Panc1 (cell line): ENCODE data around the gene ORC3. TPM values are rescaled to one million over a fixed set of nuclear protein-coding genes. Genes with fewer than 3 reads are reported as not detected.

Experiments
- ATAC-seq: fragments of 200-7000 bp; cut with Tn5 transposase; 2 replicates; pipeline ENCODE4 v1.9.1; 2020; ENCODE audit warnings: mild to moderate bottlenecking, moderate library complexity
- BruUV-seq: library from RNA; stranded (reverse); fragments of 400-500 nt; replicated peaks from 2 replicates; lab custom pipeline; 2021; lab: Mats Ljungman, UMichigan
- CTCF ChIA-PET: fragments of 300-600 bp; sonication (Branson Sonifier 250); formaldehyde crosslinking; loops from one replicate; lab custom pipeline; 2022; ENCODE audit warnings: antibody characterized with exemption; lab: Charles Lee
- POLR2A ChIA-PET: fragments of 300-600 bp; sonication (Branson Sonifier 250); formaldehyde crosslinking; loops from one replicate; lab custom pipeline; 2022; ENCODE audit warnings: antibody characterized with exemption; lab: Charles Lee
- DNase-seq: peaks from one replicate; pipeline ENCODE4 v3.0.0-alpha.2; 2010; ENCODE audit warnings: low read depth, low spot score
- H3K27ac ChIP-seq: 2 replicates; pipeline ENCODE4 v1.5.1; 2011; ENCODE audit warnings: mild to moderate bottlenecking, low read length, inconsistent platforms
- H3K27me3 ChIP-seq: fragments of 200-500 bp; sonication (Bioruptor generic); 2 replicates; pipeline ENCODE4 v1.6.0; 2014; ENCODE audit warnings: low read length, inconsistent platforms; ENCODE audit not compliant: control insufficient read depth, insufficient read depth
- H3K36me3 ChIP-seq: fragments of 200-500 bp; sonication (Bioruptor generic); 2 replicates; pipeline ENCODE4 v1.5.1; 2014; ENCODE audit warnings: inconsistent platforms, mild to moderate bottlenecking, low read length, moderate library complexity; ENCODE audit not compliant: control insufficient read depth, insufficient read depth
- H3K4me1 ChIP-seq: 2 replicates; pipeline ENCODE4 v1.5.1; 2011; ENCODE audit warnings: inconsistent platforms, mild to moderate bottlenecking, low read length, moderate library complexity; ENCODE audit not compliant: control insufficient read depth, insufficient read depth
- H3K4me3 ChIP-seq, 2 experiments: 2 replicates each; pipeline ENCODE4 v1.5.1; 2011 to 2012; ENCODE audit warnings: low read depth in 2 of 2, low read length in 2 of 2, mild to moderate bottlenecking in 2 of 2, inconsistent platforms in 1 of 2, moderate library complexity in 1 of 2
- H3K9me3 ChIP-seq: fragments of 200-500 bp; sonication (Bioruptor generic); 2 replicates; pipeline ENCODE4 v1.5.1; 2014; ENCODE audit warnings: low read depth, mild to moderate bottlenecking, inconsistent platforms, low read length, moderate library complexity; ENCODE audit not compliant: control insufficient read depth, insufficient read depth
- POLR2AphosphoS5 ChIP-seq: IDR thresholded peaks from 2 replicates; pipeline ENCODE4 v1.6.1; 2012; ENCODE audit warnings: mild to moderate bottlenecking, low read depth, low read length, moderate library complexity
- SIN3A ChIP-seq: IDR thresholded peaks from 2 replicates; pipeline ENCODE4 v1.6.1; 2012; ENCODE audit warnings: low read depth, mild to moderate bottlenecking, low read length, moderate library complexity, borderline replicate concordance; ENCODE audit not compliant: insufficient read depth
- TCF7L2 ChIP-seq: IDR thresholded peaks from 2 replicates; pipeline ENCODE4 v1.6.1; 2011; ENCODE audit warnings: mild to moderate bottlenecking, low read depth, low read length, inconsistent platforms
- in situ Hi-C: cut with HindIII; loops from 2 replicates; pipeline ENCODE4 v1.10.0; 2016; ENCODE audit warnings: low sequenced_read_pairs, low pct_unique_long_range_greater_than_20kb
- intact Hi-C: fragments of 100-400 bp; cut with micrococcal nuclease; formaldehyde crosslinking; loops from one replicate; pipeline ENCODE4 v1.10.0; 2022; ENCODE audit not compliant: unreplicated experiment
- total RNA-seq: library from RNA; stranded (reverse); gene quantifications from one replicate; pipeline ENCODE4 v1.2.1, GENCODE V29; 2021; ENCODE audit not compliant: unreplicated experiment
- TF ChIP-seq, protein P1 (sequence below): fragments of 450-650 bp; IDR thresholded peaks from 2 replicates; pipeline ENCODE4 v1.5.1; 2017; ENCODE audit warnings: mild to moderate bottlenecking
- TF ChIP-seq, protein P2 (sequence below), 2 experiments: IDR thresholded peaks; 2 replicates each; pipeline ENCODE4 v1.6.1; 2011 to 2012; ENCODE audit warnings: low read depth in 2 of 2, control low read depth in 1 of 2, low read length in 1 of 2, mild to moderate bottlenecking in 1 of 2, moderate library complexity in 1 of 2; ENCODE audit not compliant: insufficient read depth in 1 of 2

ORC3 gene
- total RNA-seq, 1 experiment from 2014 or later, result 36.9 TPM

DNA sequence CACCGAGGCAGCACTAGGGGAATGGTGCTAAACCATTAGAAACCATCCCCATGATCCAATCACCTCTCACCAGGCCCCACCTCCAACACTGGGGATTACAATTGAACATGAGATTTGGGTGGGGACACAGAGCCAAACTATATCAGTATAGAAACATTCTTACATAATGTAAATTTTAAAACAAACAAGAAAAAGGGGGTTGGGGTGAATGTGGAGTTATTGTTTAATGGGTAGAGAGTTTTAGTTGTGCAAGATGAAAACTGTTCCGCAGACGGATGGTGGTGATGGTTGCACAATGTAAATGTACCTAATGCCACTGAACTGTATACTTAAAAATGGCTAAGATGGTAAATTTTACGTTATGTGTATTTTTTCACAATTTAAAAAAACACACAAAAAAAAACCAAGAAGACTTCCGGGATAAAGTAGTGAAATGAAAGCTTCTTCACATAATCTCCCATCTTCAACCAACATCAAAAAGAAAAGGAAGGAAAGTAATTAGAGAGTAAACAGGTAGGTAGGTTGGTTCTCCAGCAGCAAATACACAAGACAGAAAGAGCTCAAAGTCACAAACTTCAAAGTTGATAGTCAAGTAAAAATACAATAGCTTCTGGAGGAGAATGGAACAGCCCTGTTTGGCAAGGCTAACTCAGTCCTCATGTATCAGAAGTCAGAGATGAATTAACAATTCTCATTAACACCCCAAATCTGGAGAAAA lies 16.5 kb upstream of the ORC3 start:
- DNase-seq (no peak), ATAC-seq (no peak)
- Histone ChIP-seq H3K27ac (no peak overlapping the region), H3K27me3 (no peaks in the 10 kb centered on the region), H3K4me3 (no peak overlapping the region), H3K36me3 (no peaks in the 10 kb centered on the region; the same call in 1 of the 2 replicates), H3K9me3 (no peaks in the 10 kb centered on the region), H3K4me1 (peaks cover 3% of the 10 kb centered on the region; the same call in 1 of the 2 replicates)
- in situ Hi-C loops (no loop called here), intact Hi-C loops (loop anchor here (10.0 kb wide), 1 partner anchor 749 kb away; no protein-coding TSS in a partner anchor)
- no TSS peak for BruUV-seq
- ChIA-PET POLR2A (no interaction called here), CTCF (no interaction called here)
- no peak for TF ChIP-seq SIN3A
- TF ChIP-seq, protein P1, sequence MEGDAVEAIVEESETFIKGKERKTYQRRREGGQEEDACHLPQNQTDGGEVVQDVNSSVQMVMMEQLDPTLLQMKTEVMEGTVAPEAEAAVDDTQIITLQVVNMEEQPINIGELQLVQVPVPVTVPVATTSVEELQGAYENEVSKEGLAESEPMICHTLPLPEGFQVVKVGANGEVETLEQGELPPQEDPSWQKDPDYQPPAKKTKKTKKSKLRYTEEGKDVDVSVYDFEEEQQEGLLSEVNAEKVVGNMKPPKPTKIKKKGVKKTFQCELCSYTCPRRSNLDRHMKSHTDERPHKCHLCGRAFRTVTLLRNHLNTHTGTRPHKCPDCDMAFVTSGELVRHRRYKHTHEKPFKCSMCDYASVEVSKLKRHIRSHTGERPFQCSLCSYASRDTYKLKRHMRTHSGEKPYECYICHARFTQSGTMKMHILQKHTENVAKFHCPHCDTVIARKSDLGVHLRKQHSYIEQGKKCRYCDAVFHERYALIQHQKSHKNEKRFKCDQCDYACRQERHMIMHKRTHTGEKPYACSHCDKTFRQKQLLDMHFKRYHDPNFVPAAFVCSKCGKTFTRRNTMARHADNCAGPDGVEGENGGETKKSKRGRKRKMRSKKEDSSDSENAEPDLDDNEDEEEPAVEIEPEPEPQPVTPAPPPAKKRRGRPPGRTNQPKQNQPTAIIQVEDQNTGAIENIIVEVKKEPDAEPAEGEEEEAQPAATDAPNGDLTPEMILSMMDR, result no peak
- TF ChIP-seq TCF7L2, result no peak
- no peak for TF ChIP-seq POLR2AphosphoS5
- TF ChIP-seq, protein P2, sequence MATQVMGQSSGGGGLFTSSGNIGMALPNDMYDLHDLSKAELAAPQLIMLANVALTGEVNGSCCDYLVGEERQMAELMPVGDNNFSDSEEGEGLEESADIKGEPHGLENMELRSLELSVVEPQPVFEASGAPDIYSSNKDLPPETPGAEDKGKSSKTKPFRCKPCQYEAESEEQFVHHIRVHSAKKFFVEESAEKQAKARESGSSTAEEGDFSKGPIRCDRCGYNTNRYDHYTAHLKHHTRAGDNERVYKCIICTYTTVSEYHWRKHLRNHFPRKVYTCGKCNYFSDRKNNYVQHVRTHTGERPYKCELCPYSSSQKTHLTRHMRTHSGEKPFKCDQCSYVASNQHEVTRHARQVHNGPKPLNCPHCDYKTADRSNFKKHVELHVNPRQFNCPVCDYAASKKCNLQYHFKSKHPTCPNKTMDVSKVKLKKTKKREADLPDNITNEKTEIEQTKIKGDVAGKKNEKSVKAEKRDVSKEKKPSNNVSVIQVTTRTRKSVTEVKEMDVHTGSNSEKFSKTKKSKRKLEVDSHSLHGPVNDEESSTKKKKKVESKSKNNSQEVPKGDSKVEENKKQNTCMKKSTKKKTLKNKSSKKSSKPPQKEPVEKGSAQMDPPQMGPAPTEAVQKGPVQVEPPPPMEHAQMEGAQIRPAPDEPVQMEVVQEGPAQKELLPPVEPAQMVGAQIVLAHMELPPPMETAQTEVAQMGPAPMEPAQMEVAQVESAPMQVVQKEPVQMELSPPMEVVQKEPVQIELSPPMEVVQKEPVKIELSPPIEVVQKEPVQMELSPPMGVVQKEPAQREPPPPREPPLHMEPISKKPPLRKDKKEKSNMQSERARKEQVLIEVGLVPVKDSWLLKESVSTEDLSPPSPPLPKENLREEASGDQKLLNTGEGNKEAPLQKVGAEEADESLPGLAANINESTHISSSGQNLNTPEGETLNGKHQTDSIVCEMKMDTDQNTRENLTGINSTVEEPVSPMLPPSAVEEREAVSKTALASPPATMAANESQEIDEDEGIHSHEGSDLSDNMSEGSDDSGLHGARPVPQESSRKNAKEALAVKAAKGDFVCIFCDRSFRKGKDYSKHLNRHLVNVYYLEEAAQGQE (IDR thresholded peaks at IDR 0.05; ENCODE audit: insufficient read depth in 1 of 2, low read depth in 2 of 2, low read length in 1 of 2), result no peak

DNA sequence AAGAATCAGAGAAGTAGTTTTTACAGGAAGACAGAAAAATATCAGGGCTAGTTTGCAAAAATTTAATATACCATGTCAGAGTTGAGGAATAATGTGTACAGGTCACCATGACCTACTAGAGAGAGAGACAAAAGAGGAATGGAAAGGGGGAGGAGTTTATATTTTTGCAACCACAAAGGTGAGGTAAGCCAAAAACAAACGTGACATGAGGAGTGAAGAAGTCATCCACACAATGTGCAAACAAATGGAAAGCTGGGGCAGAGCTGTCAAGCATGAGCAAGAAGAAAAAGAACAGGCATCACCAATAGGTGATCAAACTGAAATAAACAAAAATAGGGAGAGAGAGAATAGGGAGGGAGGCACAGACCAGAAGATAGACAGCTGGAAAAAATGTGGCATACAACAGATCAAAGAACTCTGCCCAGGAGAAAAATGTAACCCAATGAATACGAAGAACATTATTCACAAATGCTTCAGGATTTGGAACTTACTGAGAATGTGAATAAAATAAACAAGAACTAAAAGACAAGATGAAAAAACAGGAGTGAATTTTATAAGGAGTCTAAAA lies 15.6 kb upstream of the ORC3 start:
- H3K36me3 ChIP-seq, result no peaks in the 10 kb centered on the region; the same call in 1 of the 2 replicates
- BruUV-seq, result no TSS peak
- H3K4me3 ChIP-seq, result no peak overlapping the region
- intact Hi-C loops (loop anchor here (10.0 kb wide), 1 partner anchor 750 kb away; no protein-coding TSS in a partner anchor), in situ Hi-C loops (no loop called here)
- no peak overlapping the region for H3K27ac ChIP-seq
- no peaks in the 10 kb centered on the region for H3K27me3 ChIP-seq
- H3K4me1 ChIP-seq, result peaks cover 5% of the 10 kb centered on the region; the same call in 1 of the 2 replicates
- ChIA-PET POLR2A (no interaction called here), CTCF (no interaction called here)
- TF ChIP-seq, protein P1, result no peak
- TF ChIP-seq SIN3A, result no peak
- no peak for TF ChIP-seq TCF7L2
- TF ChIP-seq POLR2AphosphoS5, result no peak
- no peaks in the 10 kb centered on the region for H3K9me3 ChIP-seq
- ATAC-seq (no peak), DNase-seq (no peak)
